Neuron (in vitro differentiated cells): ENCODE data around the gene NOCT.

Source experiments
- H2AFZ ChIP-seq: one replicate; pipeline ENCODE4 v1.6.1; 2013; ENCODE audit warnings: low read depth, mild to moderate bottlenecking, inconsistent platforms, low read length, moderate library complexity
- H3K27me3 ChIP-seq: one replicate; pipeline ENCODE4 v1.6.1; 2013; ENCODE audit warnings: low read length; ENCODE audit not compliant: insufficient read depth
- H3K36me3 ChIP-seq: one replicate; pipeline ENCODE4 v1.6.1; 2013; ENCODE audit warnings: low read length; ENCODE audit not compliant: insufficient read depth
- H3K4me1 ChIP-seq: one replicate; pipeline ENCODE4 v1.6.1; 2013; ENCODE audit warnings: low read length; ENCODE audit not compliant: insufficient read depth
- H3K4me3 ChIP-seq: 2 replicates; pipeline ENCODE4 v1.5.1; 2013; ENCODE audit warnings: mild to moderate bottlenecking, low read length, moderate library complexity
- H3K9me3 ChIP-seq: one replicate; pipeline ENCODE4 v1.6.1; 2013; ENCODE audit warnings: low read length

Gene NOCT

GRCh38 chr4:139015269-139015947 lies at the start of gene NOCT:
TSS of gene NOCT (plus strand) at chr4:139015781. CDS start at chr4:139015982, 201 bp downstream.
- peak within 1 kb of the TSS; percentile 64 for H2AFZ ChIP-seq
- H3K27me3 ChIP-seq = no peaks in the 10 kb centered on the region
- H3K4me3 ChIP-seq = peak within 1 kb of the TSS; percentile 71
- no peaks in the 10 kb centered on the region for H3K9me3 ChIP-seq
- peaks cover 24% of the 10 kb centered on the region for H3K4me1 ChIP-seq
- peaks cover 3% of the 10 kb centered on the region for H3K36me3 ChIP-seq

- Histone ChIP-seq H2AFZ (no peak overlapping the region), H3K4me3 (no peak overlapping the region), H3K36me3 (no peaks in the 10 kb centered on the region), H3K27me3 (no peaks in the 10 kb centered on the region), H3K4me1 (no peaks in the 10 kb centered on the region), H3K9me3 (no peaks in the 10 kb centered on the region)
Observed at GRCh38 chr4:138967313-138967712, 48.3 kb upstream of the NOCT start.

DNA sequence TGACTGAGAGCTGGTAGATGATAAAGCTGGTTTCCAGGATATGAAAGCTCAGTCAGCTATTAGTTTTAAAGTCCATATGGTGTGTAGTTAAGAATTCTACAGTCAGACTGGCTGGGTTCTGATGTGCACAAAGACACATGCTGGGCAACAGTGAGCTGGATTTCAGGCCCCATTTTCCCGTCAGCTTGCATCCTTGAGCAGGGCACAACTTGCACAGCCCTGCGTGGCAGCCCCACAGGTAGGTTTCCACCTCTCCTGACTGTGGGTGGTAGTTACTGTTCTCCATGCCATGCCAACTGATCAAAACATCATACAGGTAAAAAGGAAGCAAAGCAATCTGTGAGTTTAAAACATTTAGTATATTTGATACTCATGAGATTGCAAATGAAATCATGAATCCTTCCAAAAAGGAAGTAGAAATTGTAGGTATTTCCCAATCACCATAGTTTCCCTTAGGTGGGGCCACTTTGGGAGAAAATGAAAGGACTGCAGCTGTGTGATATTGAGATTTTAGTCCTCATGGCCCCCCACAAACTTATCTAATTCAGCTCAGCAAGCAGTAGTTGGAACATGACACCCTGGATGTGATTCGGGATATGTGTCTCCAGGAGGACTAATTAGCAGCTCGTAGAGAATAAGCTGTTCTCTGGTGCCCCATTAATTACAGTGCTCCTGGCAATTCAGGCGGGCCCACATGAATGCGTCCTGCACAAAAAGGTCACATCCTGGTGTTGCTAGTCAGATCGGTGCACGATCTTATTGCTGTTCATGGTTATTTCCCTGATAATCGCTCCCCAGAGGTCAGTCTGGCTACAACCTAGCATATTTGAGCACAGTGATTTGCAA lies 42.4 kb upstream of the NOCT start:
- Histone ChIP-seq H3K36me3 (no peaks in the 10 kb centered on the region), H3K4me1 (peaks cover 5% of the 10 kb centered on the region), H2AFZ (no peak overlapping the region), H3K4me3 (no peak overlapping the region), H3K9me3 (no peaks in the 10 kb centered on the region), H3K27me3 (no peaks in the 10 kb centered on the region)

- no peaks in the 10 kb centered on the region for H3K9me3 ChIP-seq
Observed at GRCh38 chr4:138975225-138975624, 40.4 kb upstream of the NOCT start.

GRCh38 chr4:138976526-138976925 lies 39.1 kb upstream of the NOCT start:
- no peaks in the 10 kb centered on the region for H3K9me3 ChIP-seq
- H3K36me3 ChIP-seq = no peaks in the 10 kb centered on the region
- peaks cover 5% of the 10 kb centered on the region for H3K4me1 ChIP-seq
- H3K27me3 ChIP-seq = no peaks in the 10 kb centered on the region
- H3K4me3 ChIP-seq = no peak overlapping the region
- H2AFZ ChIP-seq = no peak overlapping the region

More at GRCh38 chr4:138975225-138975624, 40.4 kb upstream of the NOCT start:
- Histone ChIP-seq H3K4me3 (no peak overlapping the region), H3K36me3 (no peaks in the 10 kb centered on the region), H2AFZ (no peak overlapping the region), H3K4me1 (peaks cover 5% of the 10 kb centered on the region), H3K27me3 (no peaks in the 10 kb centered on the region)

DNA sequence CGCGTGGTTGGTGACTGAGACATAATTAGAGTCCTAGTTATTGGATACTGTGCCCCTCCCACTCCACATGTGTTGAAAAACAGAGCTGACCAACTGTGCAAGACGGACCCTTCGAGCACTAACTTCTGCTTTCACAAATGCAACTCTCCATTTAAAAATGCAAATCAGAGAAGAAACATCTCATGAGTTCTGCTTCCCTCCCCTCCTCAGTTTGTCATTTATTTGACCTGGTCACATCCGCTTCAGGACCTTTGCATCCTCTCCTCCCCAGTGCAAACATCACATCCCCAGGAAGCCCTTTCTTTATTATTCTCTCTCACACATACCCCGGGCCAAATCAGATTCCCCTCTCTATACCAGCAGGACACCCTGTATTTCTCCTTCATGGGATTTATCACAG lies 38.1 kb upstream of the NOCT start:
- no peaks in the 10 kb centered on the region for H3K27me3 ChIP-seq
- H2AFZ ChIP-seq = no peak overlapping the region
- no peaks in the 10 kb centered on the region for H3K9me3 ChIP-seq
- no peaks in the 10 kb centered on the region for H3K36me3 ChIP-seq
- H3K4me1 ChIP-seq = peaks cover 5% of the 10 kb centered on the region
- H3K4me3 ChIP-seq = no peak overlapping the region

DNA sequence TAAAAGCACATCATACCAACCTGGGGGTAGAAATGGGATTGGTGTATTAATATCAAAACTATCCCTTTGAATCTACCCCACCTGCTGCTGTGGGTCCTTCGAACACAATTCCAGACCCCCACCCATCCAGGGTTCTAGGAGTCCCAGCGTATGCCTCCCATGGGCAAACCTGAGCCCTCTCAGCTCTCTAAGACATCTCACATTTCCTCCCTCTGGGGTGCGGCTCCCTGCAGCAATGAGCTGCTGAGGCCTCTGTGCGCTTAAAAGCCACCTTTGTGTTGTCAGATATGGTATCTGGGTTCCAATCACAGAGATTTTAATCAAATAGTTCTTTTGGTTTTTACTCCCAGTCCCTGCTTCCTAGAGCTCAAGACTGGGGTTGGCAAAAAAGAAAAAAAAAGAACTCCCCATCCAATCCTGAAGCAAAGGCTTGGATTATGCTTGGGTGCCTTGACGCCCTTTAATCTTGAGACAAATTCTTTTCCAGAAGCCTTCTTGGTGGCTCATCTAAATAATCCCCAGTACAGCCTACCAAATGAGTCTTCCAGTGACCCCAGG lies 37.5 kb upstream of the NOCT start:
- H2AFZ ChIP-seq = no peak overlapping the region
- no peaks in the 10 kb centered on the region for H3K27me3 ChIP-seq
- no peaks in the 10 kb centered on the region for H3K36me3 ChIP-seq
- peaks cover 5% of the 10 kb centered on the region for H3K4me1 ChIP-seq
- no peaks in the 10 kb centered on the region for H3K9me3 ChIP-seq
- no peak overlapping the region for H3K4me3 ChIP-seq

- H3K27me3 ChIP-seq = no peaks in the 10 kb centered on the region
- H3K36me3 ChIP-seq = no peaks in the 10 kb centered on the region
- no peak overlapping the region for H3K4me3 ChIP-seq
- no peak overlapping the region for H2AFZ ChIP-seq
- H3K9me3 ChIP-seq = no peaks in the 10 kb centered on the region
- peaks cover 5% of the 10 kb centered on the region for H3K4me1 ChIP-seq
Observed at GRCh38 chr4:138978600-138978999, 37.0 kb upstream of the NOCT start.

DNA sequence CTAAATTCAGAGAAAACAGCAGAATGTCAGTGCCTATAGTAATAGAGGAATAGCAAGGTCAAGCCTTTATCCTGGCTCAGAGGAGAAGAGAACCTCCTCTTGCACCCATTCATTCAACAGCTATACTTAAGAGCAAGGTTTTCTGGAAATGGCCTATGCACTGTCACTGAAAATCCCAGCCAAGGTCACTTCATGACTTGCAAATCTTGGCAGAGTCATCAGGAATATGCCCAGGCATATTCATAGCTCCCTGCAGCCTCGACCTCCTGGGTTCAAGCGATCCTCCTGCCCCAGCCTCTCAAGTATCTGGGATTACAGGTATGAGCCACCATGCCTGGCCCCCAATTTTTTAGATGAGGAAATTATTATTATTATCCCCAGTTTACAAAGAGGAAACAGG lies 35.8 kb upstream of the NOCT start:
- H3K4me1 ChIP-seq = peaks cover 5% of the 10 kb centered on the region
- H2AFZ ChIP-seq = no peak overlapping the region
- H3K9me3 ChIP-seq = no peaks in the 10 kb centered on the region
- no peaks in the 10 kb centered on the region for H3K36me3 ChIP-seq
- H3K27me3 ChIP-seq = no peaks in the 10 kb centered on the region
- H3K4me3 ChIP-seq = no peak overlapping the region

DNA sequence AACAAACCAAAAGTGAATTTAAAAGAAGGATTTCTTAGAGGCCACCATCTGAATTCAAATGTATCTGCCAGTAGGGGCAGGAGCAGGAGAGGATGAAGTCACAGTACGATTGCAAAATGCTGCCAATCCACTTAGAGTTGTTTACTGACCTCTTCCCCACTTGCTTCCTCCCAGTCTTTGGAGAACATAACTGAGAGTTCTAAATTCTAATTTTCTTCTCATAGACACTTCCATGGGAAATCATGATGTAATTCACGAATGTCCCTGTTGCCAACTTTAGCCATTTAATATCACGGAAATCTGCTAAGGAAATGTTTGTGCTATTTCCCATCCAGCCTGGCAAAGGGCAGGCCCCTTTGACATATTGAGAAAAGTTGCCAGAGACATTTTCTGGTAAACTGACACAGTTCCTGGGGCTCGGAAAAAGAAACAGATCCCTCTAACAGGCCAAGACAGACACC lies 33.6 kb upstream of the NOCT start:
- Histone ChIP-seq H2AFZ (no peak overlapping the region), H3K36me3 (no peaks in the 10 kb centered on the region), H3K4me3 (no peak overlapping the region), H3K4me1 (peaks cover 5% of the 10 kb centered on the region), H3K9me3 (no peaks in the 10 kb centered on the region), H3K27me3 (no peaks in the 10 kb centered on the region)

GRCh38 chr4:138982754-138983153 lies 32.8 kb upstream of the NOCT start:
- peaks cover under 1% of the 10 kb centered on the region for H3K4me1 ChIP-seq
- no peaks in the 10 kb centered on the region for H3K9me3 ChIP-seq
- H3K4me3 ChIP-seq = no peak overlapping the region
- H2AFZ ChIP-seq = no peak overlapping the region
- H3K27me3 ChIP-seq = no peaks in the 10 kb centered on the region
- no peaks in the 10 kb centered on the region for H3K36me3 ChIP-seq

- Histone ChIP-seq H2AFZ (no peak overlapping the region), H3K9me3 (no peaks in the 10 kb centered on the region), H3K36me3 (no peaks in the 10 kb centered on the region), H3K27me3 (no peaks in the 10 kb centered on the region), H3K4me3 (no peak overlapping the region), H3K4me1 (no peaks in the 10 kb centered on the region)
Observed at GRCh38 chr4:138983690-138984089, 31.9 kb upstream of the NOCT start.

- Histone ChIP-seq H3K36me3 (no peaks in the 10 kb centered on the region), H3K9me3 (no peaks in the 10 kb centered on the region), H3K27me3 (no peaks in the 10 kb centered on the region), H2AFZ (no peak overlapping the region), H3K4me3 (no peak overlapping the region), H3K4me1 (no peaks in the 10 kb centered on the region)
Observed at GRCh38 chr4:138984647-138985046, 30.9 kb upstream of the NOCT start.
